ENCODE data around the gene ERBB4.

Gene ERBB4

GRCh38 chr2:212360068-212360460 is 178.5 kb downstream of the ERBB4 start:
- DNase-seq = no peak

GRCh38 chr2:212359425-212360067 is 179.1 kb downstream of the ERBB4 start:
- no peak for DNase-seq

- DNase-seq = no peak
Observed at GRCh38 chr2:212357606-212358005, 181.0 kb downstream of the ERBB4 start.

GRCh38 chr2:212354382-212354781 is 184.2 kb downstream of the ERBB4 start:
- no peak for DNase-seq

- no peak for DNase-seq
Observed at GRCh38 chr2:212348501-212348900, 190.1 kb downstream of the ERBB4 start.

GRCh38 chr2:212346865-212347264 is 191.7 kb downstream of the ERBB4 start:
- DNase-seq = no peak

- no peak for DNase-seq
Observed at GRCh38 chr2:212345966-212346365, 192.6 kb downstream of the ERBB4 start.

GRCh38 chr2:212344131-212344530 is 194.5 kb downstream of the ERBB4 start:
- DNase-seq = no peak

GRCh38 chr2:212343167-212343566 is 195.4 kb downstream of the ERBB4 start:
- DNase-seq = no peak

- DNase-seq = no peak
Observed at GRCh38 chr2:212337486-212338343, 200.9 kb downstream of the ERBB4 start.

GRCh38 chr2:212337036-212337435 is 201.6 kb downstream of the ERBB4 start:
- DNase-seq = no peak

- no peak for DNase-seq
Observed at GRCh38 chr2:212330263-212330662, 208.3 kb downstream of the ERBB4 start.

GRCh38 chr2:212328712-212329496 is 209.7 kb downstream of the ERBB4 start:
- no peak for DNase-seq

GRCh38 chr2:212328136-212328535 is 210.5 kb downstream of the ERBB4 start:
- DNase-seq = no peak

- DNase-seq = no peak
Observed at GRCh38 chr2:212327171-212327809, 211.3 kb downstream of the ERBB4 start.

- no peak for DNase-seq
Observed at GRCh38 chr2:212318636-212319035, 220.0 kb downstream of the ERBB4 start.

GRCh38 chr2:212314680-212315079 is 223.9 kb downstream of the ERBB4 start:
- DNase-seq = no peak

GRCh38 chr2:212311807-212312404 is 226.7 kb downstream of the ERBB4 start:
- no peak for DNase-seq

GRCh38 chr2:212299943-212300342 is 238.7 kb downstream of the ERBB4 start:
- DNase-seq = no peak

- DNase-seq = no peak
Observed at GRCh38 chr2:212299333-212299732, 239.3 kb downstream of the ERBB4 start.

GRCh38 chr2:212295571-212295970 is 243.0 kb downstream of the ERBB4 start:
- DNase-seq = no peak

GRCh38 chr2:212294816-212295215 is 243.8 kb downstream of the ERBB4 start:
- DNase-seq = no peak
